GM12872 (cell line): ENCODE data around the gene SREBF2.

Source experiments
- CTCF ChIP-seq: IDR thresholded peaks from 3 replicates; pipeline ENCODE4 v1.5.1; 2011; ENCODE audit warnings: low read depth, mild to moderate bottlenecking, low read length, moderate library complexity; ENCODE audit not compliant: insufficient read depth

The SREBF2 gene

GRCh38 chr22:41917375-41917902, 84.5 kb downstream of the SREBF2 start:
- no peak for TF ChIP-seq CTCF

GRCh38 chr22:41917903-41918791, 85.2 kb downstream of the SREBF2 start:
- no peak for TF ChIP-seq CTCF

GRCh38 chr22:41919357-41920224, 86.7 kb downstream of the SREBF2 start:
- TF ChIP-seq CTCF: no peak

- no peak for TF ChIP-seq CTCF
These were observed 87.5 kb downstream of the SREBF2 start for GRCh38 chr22:41920271-41920976.

- no peak for TF ChIP-seq CTCF
These were observed 89.4 kb downstream of the SREBF2 start for GRCh38 chr22:41922328-41922727.

- no peak for TF ChIP-seq CTCF
These were observed 90.2 kb downstream of the SREBF2 start for GRCh38 chr22:41922940-41923594.
